Peyer's patch (tissue), 4 donors: ENCODE data around the gene STH.

Source experiments
- CTCF ChIP-seq, 6 experiments: fragments of 450-650 bp in 4 of 6; fragments of 200-600 bp in 2 of 6; sonication (generic) in 1 of 6; IDR thresholded peaks; one replicate each; pipeline ENCODE4 v1.5.1; 2017 to 2019; ENCODE audit warnings: antibody characterized with exemption in 6 of 6, mild to moderate bottlenecking in 3 of 6, moderate library complexity in 1 of 6
- POLR2A ChIP-seq, 2 donors: fragments of 450-650 bp; IDR thresholded peaks; one replicate each; pipeline ENCODE4 v1.5.1; 2017; ENCODE audit warnings: antibody characterized with exemption in 2 of 2, mild to moderate bottlenecking in 2 of 2, moderate library complexity in 2 of 2

- TF ChIP-seq POLR2A (IDR thresholded peaks at IDR 0.05) (no peak), CTCF (IDR thresholded peaks at IDR 0.05) (no peak)
Measured at GRCh38 chr17:45982791-45983613, 16.0 kb upstream of the STH start.
